ENCODE data around the gene KLHL5. TPM values are rescaled to one million over a fixed set of nuclear protein-coding genes. Genes with fewer than 3 reads are reported as not detected.
"Not testable (repeated sequence)": the region's sequence is repeated elsewhere in the genome, so short reads cannot be mapped to it uniquely, and the experiment has no call there.

Gene KLHL5
- total RNA-seq, 1 donor: 50.9 TPM

- TF ChIP-seq CTCF (IDR thresholded peaks at IDR 0.05; ENCODE audit: insufficient read depth, low read length): no peak
- no peak overlapping the region for H3K4me3 ChIP-seq (ENCODE audit: low read depth, low read length)
- no peak for DNase-seq (ENCODE audit: low read depth)
Measured at GRCh38 chr4:39024311-39024865, 37.6 kb upstream of the KLHL5 start.

DNA sequence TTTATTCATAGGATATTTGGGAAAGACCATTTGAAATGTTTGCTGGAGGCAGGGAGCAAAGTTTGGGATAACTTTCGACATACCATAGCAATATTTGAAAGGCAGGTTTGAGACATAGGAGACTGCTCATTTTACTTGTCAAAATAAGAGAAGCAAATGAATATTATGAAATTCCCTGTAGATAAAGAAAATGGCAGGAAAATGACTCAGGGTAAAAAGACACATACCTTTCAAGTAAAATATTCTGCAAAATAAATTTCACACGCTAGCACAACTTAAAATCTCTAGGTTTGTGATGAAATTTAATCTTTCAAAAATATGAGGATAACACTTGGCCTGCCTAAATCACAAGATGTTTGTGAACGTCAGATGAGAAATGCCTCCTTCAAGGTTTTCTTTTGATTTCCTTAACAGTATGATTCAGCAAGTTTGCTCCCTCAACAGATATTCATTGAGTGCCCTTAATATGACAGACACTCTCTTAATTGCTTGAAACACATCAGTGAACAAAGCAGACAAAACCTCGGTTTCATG, 36.4 kb upstream of the KLHL5 start:
- TF ChIP-seq CTCF (IDR thresholded peaks at IDR 0.05; ENCODE audit: insufficient read depth, low read length): no peak
- H3K4me3 ChIP-seq (ENCODE audit: low read depth, low read length): no peak overlapping the region
- peak; percentile 84 for DNase-seq (ENCODE audit: low read depth)

DNA sequence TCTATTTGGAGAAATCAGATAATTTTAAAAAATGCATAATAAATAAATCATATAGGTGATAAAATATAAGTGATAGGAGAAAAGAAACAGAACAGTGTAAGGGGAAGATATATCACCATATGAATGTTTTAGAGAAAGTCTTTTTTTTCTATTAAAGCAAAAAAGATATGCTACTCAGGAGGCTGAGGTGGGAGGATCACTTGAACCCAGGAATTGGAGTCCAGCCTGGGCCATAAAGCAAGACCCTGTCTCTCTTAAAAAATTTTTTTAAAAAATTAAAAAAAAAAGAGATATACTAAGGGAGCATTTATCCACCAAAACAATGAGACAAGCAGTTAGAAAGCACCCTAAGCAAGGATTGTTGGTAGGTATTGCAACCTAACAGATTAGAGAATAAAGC, 35.9 kb upstream of the KLHL5 start:
- no peak for DNase-seq (ENCODE audit: low read depth)
- TF ChIP-seq CTCF (IDR thresholded peaks at IDR 0.05; ENCODE audit: insufficient read depth, low read length): no peak
- H3K4me3 ChIP-seq (ENCODE audit: low read depth, low read length): no peak overlapping the region

GRCh38 chr4:39029752-39030694, 32.0 kb upstream of the KLHL5 start:
- no peak for DNase-seq (ENCODE audit: low read depth)
- no peak for TF ChIP-seq CTCF (IDR thresholded peaks at IDR 0.05; ENCODE audit: insufficient read depth, low read length)
- H3K4me3 ChIP-seq (ENCODE audit: low read depth, low read length): no peak overlapping the region

GRCh38 chr4:39030725-39031124, 31.3 kb upstream of the KLHL5 start:
- no peak for TF ChIP-seq CTCF (IDR thresholded peaks at IDR 0.05; ENCODE audit: insufficient read depth, low read length)
- H3K4me3 ChIP-seq (ENCODE audit: low read depth, low read length): no peak overlapping the region
- peak; percentile 45 for DNase-seq (ENCODE audit: low read depth)

DNA sequence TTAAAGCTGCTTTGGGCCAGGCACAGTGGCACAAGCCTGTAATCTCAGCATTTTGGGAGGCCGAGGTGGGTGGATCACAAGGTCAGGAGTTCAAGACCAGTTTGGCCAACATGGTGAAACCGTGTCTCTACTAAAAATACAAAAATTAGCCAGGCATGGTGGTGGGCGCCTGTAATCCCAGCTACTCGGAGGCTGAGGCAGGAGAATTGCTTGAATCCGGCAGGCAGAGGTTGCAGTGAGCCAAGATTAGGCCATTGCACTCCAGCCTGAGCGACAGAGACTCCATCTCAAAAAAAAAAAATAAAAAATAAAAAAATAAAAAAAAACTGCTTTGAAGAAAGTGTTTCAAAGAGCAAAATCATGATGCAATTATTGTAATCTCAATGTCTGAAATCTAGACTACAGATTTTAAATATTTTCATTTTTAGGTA, 30.4 kb upstream of the KLHL5 start:
- DNase-seq (ENCODE audit: low read depth); H3K4me3 ChIP-seq (ENCODE audit: low read depth, low read length): not testable (repeated sequence)
